A673 (cell line): Measurements from ENCODE around the gene CCDC157. TPM values are rescaled to one million over a fixed set of nuclear protein-coding genes. Genes with fewer than 3 reads are reported as not detected.
"Not testable (repeated sequence)": the region's sequence is repeated elsewhere in the genome, so short reads cannot be mapped to it uniquely, and the experiment has no call there.

Experiments used
- BruUV-seq: library from RNA; stranded (reverse); fragments of 400-500 nt; replicated peaks from 2 replicates; lab custom pipeline; 2021; lab: Mats Ljungman, UMichigan
- CTCF ChIA-PET: fragments of 300-600 bp; sonication (Branson Sonifier 250); formaldehyde crosslinking; loops from one replicate; lab custom pipeline; 2022; ENCODE audit warnings: antibody characterized with exemption; lab: Charles Lee
- POLR2A ChIA-PET: fragments of 300-600 bp; sonication (Branson Sonifier 250); formaldehyde crosslinking; loops from one replicate; lab custom pipeline; 2022; ENCODE audit warnings: antibody characterized with exemption; ENCODE audit not compliant: low non-redundant PET; lab: Charles Lee
- DNase-seq: peaks from one replicate; pipeline ENCODE4 v3.0.0-alpha.2; 2015; ENCODE audit warnings: low spot score
- H3K27ac ChIP-seq: fragments of 200-600 bp; sonication (generic); 2 replicates; pipeline ENCODE4 v1.5.1; 2016; ENCODE audit warnings: mixed run types, low read depth, mild to moderate bottlenecking, mixed read lengths, antibody characterized with exemption, low read length; ENCODE audit not compliant: poor library complexity, severe bottlenecking
- H3K27me3 ChIP-seq: fragments of 200-600 bp; sonication (generic); replicated peaks from 2 replicates; pipeline ENCODE4 v1.6.1; 2017; ENCODE audit warnings: mixed run types, low read depth, mild to moderate bottlenecking, mixed read lengths, antibody characterized with exemption, low read length; ENCODE audit not compliant: insufficient read depth, poor library complexity
- H3K36me3 ChIP-seq: fragments of 200-600 bp; sonication (generic); 2 replicates; pipeline ENCODE4 v1.6.1; 2016; ENCODE audit warnings: mixed run types, mild to moderate bottlenecking, mixed read lengths, antibody characterized with exemption, low read length; ENCODE audit not compliant: insufficient read depth, poor library complexity, severe bottlenecking
- H3K4me1 ChIP-seq: fragments of 200-600 bp; sonication (generic); 2 replicates; pipeline ENCODE4 v1.6.1; 2017; ENCODE audit warnings: mixed run types, mild to moderate bottlenecking, mixed read lengths, antibody characterized with exemption, low read length; ENCODE audit not compliant: insufficient read depth, poor library complexity, severe bottlenecking
- H3K4me3 ChIP-seq: fragments of 200-600 bp; sonication (generic); 2 replicates; pipeline ENCODE4 v1.5.1; 2016; ENCODE audit warnings: low read depth, mixed run types, mild to moderate bottlenecking, mixed read lengths, low read length; ENCODE audit not compliant: poor library complexity, severe bottlenecking
- H3K9me3 ChIP-seq: fragments of 200-600 bp; sonication (generic); 2 replicates; pipeline ENCODE4 v1.6.1; 2016; ENCODE audit warnings: mixed run types, low read depth, mild to moderate bottlenecking, mixed read lengths, antibody characterized with exemption, low read length; ENCODE audit not compliant: poor library complexity, severe bottlenecking
- EZH2 ChIP-seq: fragments of 200-600 bp; sonication (generic); IDR thresholded peaks from 2 replicates; pipeline ENCODE4 v1.6.1; 2017; ENCODE audit warnings: borderline replicate concordance, low read depth, mild to moderate bottlenecking, mixed read lengths, antibody characterized with exemption, low read length; ENCODE audit not compliant: poor library complexity, severe bottlenecking
- intact Hi-C: fragments of 100-400 bp; cut with micrococcal nuclease; formaldehyde crosslinking; loops from one replicate; pipeline ENCODE4 v1.10.0; 2022; ENCODE audit not compliant: unreplicated experiment
- total RNA-seq: library from RNA; stranded (reverse); gene quantifications from 2 replicates; pipeline ENCODE4 v1.2.3, GENCODE V29; 2021
- TF ChIP-seq, protein P1 (sequence below): fragments of 300-800, 200-600 bp; sonication (generic); conservative IDR thresholded peaks from 2 replicates; pipeline ENCODE4 v1.5.1; 2017; ENCODE audit warnings: low read depth, mild to moderate bottlenecking, antibody characterized with exemption, low read length, moderate library complexity, mixed read lengths

CCDC157 gene
- total RNA-seq, 1 experiment from 2014 or later, result 5.7 TPM

DNA sequence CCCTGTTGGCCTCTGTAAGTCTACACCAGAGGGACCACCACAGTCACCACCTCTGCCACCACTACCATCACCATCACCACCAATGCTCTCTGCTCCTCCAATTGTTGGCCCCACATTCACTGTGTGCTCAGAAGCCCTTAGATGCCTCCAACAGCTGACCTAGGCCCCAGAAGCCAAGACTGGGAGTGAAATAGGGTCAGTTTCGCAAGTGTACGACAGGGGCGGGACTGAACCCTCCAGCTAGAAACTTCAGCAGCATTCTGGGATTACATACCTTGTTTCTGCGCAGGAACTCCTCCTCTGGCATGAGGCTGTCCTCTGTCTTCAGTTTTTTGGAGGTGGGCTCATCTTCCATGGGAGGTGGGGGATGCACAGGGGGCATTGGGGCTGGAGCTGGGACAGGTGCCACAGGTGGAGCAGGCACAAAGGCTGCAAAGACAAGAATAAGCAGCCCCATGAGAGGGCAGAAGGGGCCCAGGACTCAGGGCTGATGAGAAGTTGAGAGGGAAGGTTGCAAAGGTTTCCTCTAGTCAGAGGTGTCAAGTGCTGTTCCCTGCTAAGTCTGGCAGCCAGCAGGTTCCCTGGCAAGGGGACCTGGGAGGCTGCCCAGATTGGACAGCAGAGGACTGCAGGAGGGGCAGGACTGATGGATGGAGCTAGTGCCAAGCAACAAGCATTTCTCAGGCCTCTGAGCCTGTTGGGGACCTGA is 19.9 kb upstream of the CCDC157 start:
- no peaks in the 10 kb centered on the region for H3K9me3 ChIP-seq
- peaks cover 94% of the 10 kb centered on the region for H3K36me3 ChIP-seq
- ChIA-PET CTCF (no interaction called here), POLR2A (no interaction called here)
- no TSS peak for BruUV-seq
- no peak for TF ChIP-seq EZH2
- no peaks in the 10 kb centered on the region for H3K27me3 ChIP-seq
- no peak overlapping the region for H3K27ac ChIP-seq
- no peak overlapping the region for H3K4me3 ChIP-seq
- intact Hi-C loops, result no loop called here
- no peaks in the 10 kb centered on the region for H3K4me1 ChIP-seq
- no peak for DNase-seq

DNA sequence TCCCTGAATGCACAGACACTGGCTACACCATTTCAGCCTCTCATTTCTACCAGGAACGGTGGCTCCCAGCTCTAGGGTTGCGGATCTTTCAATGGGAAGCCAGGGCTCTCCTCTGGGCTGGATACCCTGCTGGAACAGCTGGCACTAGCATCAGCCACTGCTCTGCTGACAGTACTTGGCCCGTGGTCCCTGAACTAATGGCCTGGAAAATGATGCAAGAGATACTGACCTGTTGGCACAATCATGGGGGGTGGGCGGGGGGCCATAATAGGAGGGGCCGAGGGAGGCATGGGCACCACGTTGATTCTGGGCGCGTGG is 19.4 kb upstream of the CCDC157 start:
- no peak overlapping the region for H3K27ac ChIP-seq
- CTCF ChIA-PET, result no interaction called here
- TF ChIP-seq, protein P1, sequence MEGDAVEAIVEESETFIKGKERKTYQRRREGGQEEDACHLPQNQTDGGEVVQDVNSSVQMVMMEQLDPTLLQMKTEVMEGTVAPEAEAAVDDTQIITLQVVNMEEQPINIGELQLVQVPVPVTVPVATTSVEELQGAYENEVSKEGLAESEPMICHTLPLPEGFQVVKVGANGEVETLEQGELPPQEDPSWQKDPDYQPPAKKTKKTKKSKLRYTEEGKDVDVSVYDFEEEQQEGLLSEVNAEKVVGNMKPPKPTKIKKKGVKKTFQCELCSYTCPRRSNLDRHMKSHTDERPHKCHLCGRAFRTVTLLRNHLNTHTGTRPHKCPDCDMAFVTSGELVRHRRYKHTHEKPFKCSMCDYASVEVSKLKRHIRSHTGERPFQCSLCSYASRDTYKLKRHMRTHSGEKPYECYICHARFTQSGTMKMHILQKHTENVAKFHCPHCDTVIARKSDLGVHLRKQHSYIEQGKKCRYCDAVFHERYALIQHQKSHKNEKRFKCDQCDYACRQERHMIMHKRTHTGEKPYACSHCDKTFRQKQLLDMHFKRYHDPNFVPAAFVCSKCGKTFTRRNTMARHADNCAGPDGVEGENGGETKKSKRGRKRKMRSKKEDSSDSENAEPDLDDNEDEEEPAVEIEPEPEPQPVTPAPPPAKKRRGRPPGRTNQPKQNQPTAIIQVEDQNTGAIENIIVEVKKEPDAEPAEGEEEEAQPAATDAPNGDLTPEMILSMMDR, result no peak
- TF ChIP-seq EZH2, result no peak
- no peaks in the 10 kb centered on the region for H3K9me3 ChIP-seq
- H3K36me3 ChIP-seq, result peaks cover 96% of the 10 kb centered on the region
- H3K27me3 ChIP-seq, result no peaks in the 10 kb centered on the region
- H3K4me3 ChIP-seq, result no peak overlapping the region
- BruUV-seq, result no TSS peak
- no peak for DNase-seq
- no peaks in the 10 kb centered on the region for H3K4me1 ChIP-seq
- POLR2A ChIA-PET, result no interaction called here
- intact Hi-C loops, result no loop called here

DNA sequence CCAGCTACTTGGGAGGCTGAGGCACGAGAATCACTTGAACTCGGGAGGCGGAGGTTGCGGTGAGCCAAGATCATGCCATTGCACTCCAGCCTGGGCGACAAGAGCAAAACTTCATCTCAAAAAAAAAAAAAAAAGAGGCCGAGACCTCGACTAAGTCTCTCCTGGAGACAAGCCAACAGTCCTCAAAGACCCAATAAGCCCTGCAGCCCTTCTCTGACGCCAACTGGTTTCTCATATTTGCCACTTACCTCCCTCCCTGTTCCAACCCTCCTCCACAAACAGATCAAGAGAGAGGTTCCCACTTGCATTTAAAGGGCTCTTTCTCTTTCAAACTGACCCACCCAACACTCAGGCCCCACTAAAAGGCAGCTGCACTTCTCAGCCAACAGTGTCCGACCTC is 18.5 kb upstream of the CCDC157 start:
- intact Hi-C loops, H3K4me1 ChIP-seq, BruUV-seq, DNase-seq, H3K27ac ChIP-seq, CTCF ChIA-PET, H3K27me3 ChIP-seq, POLR2A ChIA-PET, H3K9me3 ChIP-seq, H3K4me3 ChIP-seq: not testable (repeated sequence)
- H3K36me3 ChIP-seq, result peaks cover 96% of the 10 kb centered on the region

DNA sequence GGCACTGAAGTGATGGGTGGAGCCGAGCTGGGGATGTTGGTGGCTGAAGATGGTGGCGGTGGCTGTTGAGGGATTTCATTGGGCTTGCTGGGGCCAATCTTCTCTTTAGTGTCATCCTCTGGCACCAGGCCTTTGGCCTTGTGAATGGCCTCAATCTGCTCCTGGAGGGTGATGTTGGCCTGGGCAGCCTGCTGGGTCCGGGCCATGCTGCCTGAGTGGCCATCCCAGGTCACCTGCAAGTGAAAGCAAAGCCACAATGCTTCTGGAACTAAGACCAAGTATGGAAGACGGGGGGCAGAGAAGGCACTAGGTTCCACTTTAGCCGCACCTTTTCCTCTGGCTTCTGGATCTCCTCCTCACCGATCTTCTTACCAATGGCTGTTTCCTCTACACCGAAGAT is 18.0 kb upstream of the CCDC157 start:
- peaks cover 96% of the 10 kb centered on the region for H3K36me3 ChIP-seq

More for the DNA sequence above, 18.0 kb upstream of the CCDC157 start:
- H3K27ac ChIP-seq, result no peak overlapping the region
- H3K9me3 ChIP-seq, result no peaks in the 10 kb centered on the region
- no peak overlapping the region for H3K4me3 ChIP-seq
- POLR2A ChIA-PET, result no interaction called here
- no TSS peak for BruUV-seq
- H3K4me1 ChIP-seq, result no peaks in the 10 kb centered on the region
- CTCF ChIA-PET, result no interaction called here
- intact Hi-C loops, result no loop called here
- no peak for DNase-seq
- H3K27me3 ChIP-seq, result no peaks in the 10 kb centered on the region
- no peak for TF ChIP-seq EZH2
- TF ChIP-seq, protein P1, result no peak
